Spinal cord (tissue), 10 donors: ENCODE measurements around the gene ATP8B3. TPM values are rescaled to one million over a fixed set of nuclear protein-coding genes. Genes with fewer than 3 reads are reported as not detected.

ENCODE experiments used
- DNase-seq, 6 donors: peaks; one replicate each; pipeline versions ENCODE4 v3.0.0 to v3.0.0-alpha.2; 2013 to 2015; ENCODE audit warnings: low spot score in 6 of 6, low read depth in 4 of 6
- H3K27ac ChIP-seq: one replicate; pipeline ENCODE4 v1.5.1; 2013; ENCODE audit warnings: low read depth, low read length, control low read depth
- H3K27me3 ChIP-seq: one replicate; pipeline ENCODE4 v1.6.1; 2013; ENCODE audit warnings: low read length; ENCODE audit not compliant: control insufficient read depth, insufficient read depth
- H3K36me3 ChIP-seq: one replicate; pipeline ENCODE4 v1.6.1; 2013; ENCODE audit warnings: low read length; ENCODE audit not compliant: control insufficient read depth, insufficient read depth
- H3K4me1 ChIP-seq: one replicate; pipeline ENCODE4 v1.6.1; 2013; ENCODE audit warnings: low read length; ENCODE audit not compliant: control insufficient read depth, insufficient read depth
- H3K4me3 ChIP-seq: one replicate; pipeline ENCODE4 v1.5.1; 2013; ENCODE audit warnings: low read depth, low read length, control low read depth
- H3K9me3 ChIP-seq: one replicate; pipeline ENCODE4 v1.6.1; 2013; ENCODE audit warnings: low read length; ENCODE audit not compliant: control insufficient read depth, insufficient read depth
- WGBS: methylation state at CpG from one replicate; pipeline ENCODE4 v1.1.5; 2013; ENCODE audit warnings: missing lambda C conversion rate; ENCODE audit not compliant: insufficient coverage; 5-methylcytosine and 5-hydroxymethylcytosine counted together
- polyA plus RNA-seq, 2 donors: library from polyadenylated mRNA; unstranded; fragments of 120-200 nt; gene quantifications; one replicate each; pipeline ENCODE4 v1.2.1, GENCODE V29; 2013; ENCODE audit not compliant: insufficient read length in 2 of 2
- total RNA-seq, 2 donors: library from RNA; depleted of rRNA in 1 of 2; stranded (reverse); fragments of 120-200 nt in 1 of 2; fragments of >200 nt in 1 of 2; gene quantifications; one replicate each; pipeline versions ENCODE4 v1.2.3 to v1.2.4, GENCODE V29; 2013 to 2014
- donor health status: healthy.

ATP8B3 gene
- total and polyA plus RNA-seq, 4 donors, result 1.0 to 2.1 (median 1.4) TPM

DNA sequence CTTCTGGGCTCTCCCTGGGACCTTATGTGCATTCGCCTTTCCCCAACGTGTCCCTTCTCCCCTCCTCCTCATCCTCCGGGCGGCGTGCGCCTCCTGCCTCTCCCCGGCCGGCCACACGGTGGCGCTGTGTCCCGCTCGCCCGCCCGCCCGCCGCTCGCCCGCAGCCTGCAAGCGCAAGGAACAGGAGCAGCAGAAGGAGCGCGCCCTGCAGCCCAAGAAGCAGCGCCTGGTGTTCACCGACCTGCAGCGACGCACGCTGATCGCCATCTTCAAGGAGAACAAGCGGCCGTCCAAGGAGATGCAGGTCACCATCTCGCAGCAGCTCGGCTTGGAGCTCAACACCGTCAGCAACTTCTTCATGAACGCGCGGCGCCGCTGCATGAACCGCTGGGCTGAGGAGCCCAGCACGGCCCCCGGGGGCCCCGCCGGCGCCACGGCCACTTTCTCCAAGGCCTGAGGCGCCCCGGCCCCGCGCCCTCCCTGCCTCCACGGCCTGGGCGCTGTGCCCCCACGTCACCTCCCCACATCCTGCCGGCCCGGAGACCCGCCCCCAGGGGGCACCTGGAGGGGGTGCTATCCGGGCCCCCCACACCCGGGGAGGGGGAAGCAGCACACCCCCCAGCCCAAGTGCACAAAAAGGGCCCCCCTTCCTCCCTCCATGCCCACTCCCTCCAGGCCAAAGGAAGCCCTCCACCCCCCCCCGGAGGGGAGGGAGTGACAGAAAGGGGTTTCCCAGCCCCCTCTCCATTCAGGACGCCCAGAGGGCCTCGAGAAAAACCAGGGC, 36.9 kb downstream of the ATP8B3 start:
- Histone ChIP-seq H3K27ac (no peak overlapping the region), H3K36me3 (no peaks in the 10 kb centered on the region), H3K4me3 (no peak overlapping the region), H3K4me1 (peaks cover 14% of the 10 kb centered on the region), H3K27me3 (peaks cover 81% of the 10 kb centered on the region), H3K9me3 (no peaks in the 10 kb centered on the region)
- no peak for DNase-seq
- WGBS, result 6% methylated on average over 52 of the region's 59 CpGs

DNA sequence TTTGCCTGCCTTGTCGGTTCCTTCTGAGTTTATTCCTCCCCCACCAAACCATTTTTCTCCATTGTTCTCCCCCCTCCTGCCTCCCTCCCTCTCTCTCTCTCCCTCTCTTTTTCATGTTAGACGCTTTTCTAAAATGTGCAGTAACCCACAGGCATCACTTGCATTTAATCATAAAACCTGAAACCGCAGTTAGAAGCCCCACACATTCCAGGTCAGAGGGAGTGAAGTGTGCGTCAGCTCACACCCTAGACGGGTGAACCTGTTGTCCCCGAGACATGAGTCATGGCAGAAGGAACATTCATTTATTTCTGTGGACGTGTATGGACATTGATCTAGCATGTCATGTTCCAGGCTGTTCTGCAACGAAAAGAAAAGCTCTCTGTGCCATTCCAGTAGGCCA, 38.9 kb downstream of the ATP8B3 start:
- H3K36me3 ChIP-seq, result no peaks in the 10 kb centered on the region
- H3K27ac ChIP-seq, result no peak overlapping the region
- peaks cover 81% of the 10 kb centered on the region for H3K27me3 ChIP-seq
- H3K4me1 ChIP-seq, result peaks cover 6% of the 10 kb centered on the region
- WGBS, result 66% methylated on average over 8 of the region's 8 CpGs
- H3K9me3 ChIP-seq, result no peaks in the 10 kb centered on the region
- no peak for DNase-seq
- no peak overlapping the region for H3K4me3 ChIP-seq

GRCh38 chr19:1770866-1771576, 41.1 kb downstream of the ATP8B3 start:
- DNase-seq, result no peak
- Histone ChIP-seq H3K4me1 (peaks cover 11% of the 10 kb centered on the region), H3K4me3 (no peak overlapping the region), H3K9me3 (no peaks in the 10 kb centered on the region), H3K36me3 (no peaks in the 10 kb centered on the region), H3K27ac (no peak overlapping the region), H3K27me3 (peaks cover 83% of the 10 kb centered on the region)
- 100% methylated on average over 1 of the region's 4 CpGs for WGBS

DNA sequence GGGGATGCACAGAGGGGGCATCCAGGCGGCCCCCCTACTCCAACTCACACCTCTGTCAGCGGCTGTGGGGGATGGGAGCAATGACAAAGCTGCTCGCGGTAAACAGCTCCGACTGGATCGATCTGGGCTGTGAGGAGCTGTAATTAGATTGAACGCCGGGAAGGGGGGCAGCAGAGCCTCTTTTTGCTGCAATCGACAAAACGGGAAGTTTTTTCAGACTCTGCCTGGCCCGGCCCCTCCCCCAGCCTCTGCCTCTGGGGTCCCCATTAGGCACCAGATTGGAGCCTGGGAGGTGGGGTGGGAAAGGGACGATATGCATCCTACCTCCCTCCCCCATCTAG, 42.5 kb downstream of the ATP8B3 start:
- no peak overlapping the region for H3K27ac ChIP-seq
- no peaks in the 10 kb centered on the region for H3K9me3 ChIP-seq
- peaks cover 83% of the 10 kb centered on the region for H3K27me3 ChIP-seq
- no peaks in the 10 kb centered on the region for H3K36me3 ChIP-seq
- 0% methylated on average over 6 of the region's 12 CpGs for WGBS
- no peak overlapping the region for H3K4me3 ChIP-seq
- peaks cover 13% of the 10 kb centered on the region for H3K4me1 ChIP-seq
- peak in 1 of 6 donors; percentile 35 for DNase-seq

DNA sequence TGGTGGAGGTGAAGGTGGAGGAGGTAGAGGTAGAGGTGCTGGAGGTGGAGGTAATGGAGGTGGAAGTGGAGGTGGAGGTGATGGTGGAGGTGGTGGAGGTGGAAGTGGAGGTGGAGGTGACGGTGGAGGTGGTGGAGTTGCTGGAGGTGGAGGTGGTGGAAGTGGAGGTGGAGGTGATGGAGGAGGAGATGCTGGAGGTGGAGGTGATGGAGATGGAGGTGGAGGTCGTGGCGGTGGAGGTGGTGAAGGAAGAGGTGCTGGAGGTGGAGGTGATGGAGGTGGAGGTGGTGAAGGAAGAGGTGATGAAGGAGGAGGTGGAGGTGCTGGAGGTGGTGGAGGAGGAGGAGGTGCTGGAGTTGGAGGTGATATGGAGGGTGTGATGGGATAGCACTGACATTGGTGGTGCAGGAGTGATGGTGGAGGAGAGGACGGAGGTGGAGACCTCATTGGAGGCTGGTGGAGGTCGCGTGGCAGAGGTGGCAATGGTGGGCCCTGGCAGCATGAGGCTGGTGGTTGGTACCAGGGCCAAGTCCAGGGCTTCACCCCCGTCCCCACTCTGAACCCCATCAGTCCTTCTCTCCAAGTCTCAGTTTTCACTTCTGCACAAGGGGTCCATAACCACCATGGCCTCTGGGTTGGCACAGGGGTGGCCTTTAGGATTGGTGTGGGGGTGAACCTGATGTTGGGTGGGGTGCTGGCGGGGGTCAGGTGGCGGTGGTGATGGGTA, 43.0 kb downstream of the ATP8B3 start:
- 79% methylated on average over 5 of the region's 9 CpGs for WGBS
- no peak for DNase-seq
- H3K27ac ChIP-seq, result no peak overlapping the region
- no peaks in the 10 kb centered on the region for H3K9me3 ChIP-seq
- H3K4me1 ChIP-seq, result peaks cover 15% of the 10 kb centered on the region
- H3K36me3 ChIP-seq, result no peaks in the 10 kb centered on the region
- H3K4me3 ChIP-seq, result no peak overlapping the region
- H3K27me3 ChIP-seq, result peaks cover 83% of the 10 kb centered on the region

DNA sequence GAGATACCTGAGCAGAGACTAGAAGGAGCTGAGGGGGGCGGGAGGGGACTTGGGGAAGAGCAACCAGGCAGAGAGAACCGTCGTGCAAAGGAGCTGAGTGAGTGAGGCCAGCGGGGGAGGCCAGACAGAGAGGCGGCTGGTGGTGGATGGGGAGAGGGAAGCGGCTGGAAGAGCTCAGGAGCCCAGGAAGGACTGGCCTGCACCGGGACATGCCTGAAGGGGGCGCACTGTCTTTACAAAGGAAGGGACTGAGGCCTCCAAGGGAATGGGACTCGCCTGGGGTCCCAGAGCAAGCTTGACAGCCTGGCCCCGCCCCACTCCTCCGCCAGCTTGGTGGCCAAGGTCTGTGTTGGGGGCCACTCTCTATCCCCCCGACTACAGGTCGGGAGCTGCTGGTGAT, 43.8 kb downstream of the ATP8B3 start:
- H3K9me3 ChIP-seq, result no peaks in the 10 kb centered on the region
- no peak overlapping the region for H3K4me3 ChIP-seq
- no peaks in the 10 kb centered on the region for H3K36me3 ChIP-seq
- WGBS, result 19% methylated on average over 13 of the region's 13 CpGs
- H3K27me3 ChIP-seq, result peaks cover 83% of the 10 kb centered on the region
- H3K4me1 ChIP-seq, result peaks cover 15% of the 10 kb centered on the region
- no peak overlapping the region for H3K27ac ChIP-seq
- DNase-seq, result no peak

- Histone ChIP-seq H3K27ac (no peak overlapping the region), H3K4me3 (no peak overlapping the region), H3K36me3 (no peaks in the 10 kb centered on the region), H3K9me3 (no peaks in the 10 kb centered on the region), H3K4me1 (peaks cover 15% of the 10 kb centered on the region), H3K27me3 (peaks cover 85% of the 10 kb centered on the region)
- WGBS, result under 1% methylated on average over 19 of the region's 21 CpGs
- peak in 3 of 6 donors; percentile 7 to 68 (median 59) for DNase-seq
Measured at GRCh38 chr19:1767464-1767933, 44.6 kb downstream of the ATP8B3 start.

DNA sequence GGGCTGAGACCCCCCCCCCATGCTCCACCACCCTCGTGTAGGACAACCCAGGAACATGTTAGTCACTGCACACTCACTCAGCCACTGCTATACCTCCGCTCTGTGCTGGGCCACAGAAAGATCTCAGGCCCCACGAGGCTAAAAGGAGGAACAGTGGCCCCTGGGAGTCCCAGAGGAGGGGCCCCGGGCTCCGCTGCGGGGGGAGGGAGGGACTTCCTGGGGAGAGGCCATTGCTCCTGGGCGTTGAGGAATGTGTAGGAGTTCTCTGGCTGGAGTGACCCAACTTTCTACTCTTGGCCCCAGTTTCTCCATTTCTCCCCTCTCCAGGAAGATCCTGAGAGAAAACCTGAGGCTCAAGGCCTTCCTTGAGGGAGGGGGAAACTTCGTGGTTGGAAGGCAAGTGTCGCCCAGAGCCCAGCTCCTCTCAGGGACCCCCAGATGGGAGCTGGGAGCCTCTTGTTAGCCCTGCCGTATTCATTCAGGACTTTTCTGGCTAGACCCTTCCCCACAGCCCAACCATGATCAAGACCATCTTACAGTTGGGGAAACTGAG, 45.2 kb downstream of the ATP8B3 start:
- H3K4me1 ChIP-seq, result peaks cover 15% of the 10 kb centered on the region
- WGBS, result 40% methylated on average over 2 of the region's 10 CpGs
- no peaks in the 10 kb centered on the region for H3K36me3 ChIP-seq
- no peaks in the 10 kb centered on the region for H3K9me3 ChIP-seq
- peaks cover 92% of the 10 kb centered on the region for H3K27me3 ChIP-seq
- DNase-seq, result no peak
- no peak overlapping the region for H3K27ac ChIP-seq
- no peak overlapping the region for H3K4me3 ChIP-seq

DNA sequence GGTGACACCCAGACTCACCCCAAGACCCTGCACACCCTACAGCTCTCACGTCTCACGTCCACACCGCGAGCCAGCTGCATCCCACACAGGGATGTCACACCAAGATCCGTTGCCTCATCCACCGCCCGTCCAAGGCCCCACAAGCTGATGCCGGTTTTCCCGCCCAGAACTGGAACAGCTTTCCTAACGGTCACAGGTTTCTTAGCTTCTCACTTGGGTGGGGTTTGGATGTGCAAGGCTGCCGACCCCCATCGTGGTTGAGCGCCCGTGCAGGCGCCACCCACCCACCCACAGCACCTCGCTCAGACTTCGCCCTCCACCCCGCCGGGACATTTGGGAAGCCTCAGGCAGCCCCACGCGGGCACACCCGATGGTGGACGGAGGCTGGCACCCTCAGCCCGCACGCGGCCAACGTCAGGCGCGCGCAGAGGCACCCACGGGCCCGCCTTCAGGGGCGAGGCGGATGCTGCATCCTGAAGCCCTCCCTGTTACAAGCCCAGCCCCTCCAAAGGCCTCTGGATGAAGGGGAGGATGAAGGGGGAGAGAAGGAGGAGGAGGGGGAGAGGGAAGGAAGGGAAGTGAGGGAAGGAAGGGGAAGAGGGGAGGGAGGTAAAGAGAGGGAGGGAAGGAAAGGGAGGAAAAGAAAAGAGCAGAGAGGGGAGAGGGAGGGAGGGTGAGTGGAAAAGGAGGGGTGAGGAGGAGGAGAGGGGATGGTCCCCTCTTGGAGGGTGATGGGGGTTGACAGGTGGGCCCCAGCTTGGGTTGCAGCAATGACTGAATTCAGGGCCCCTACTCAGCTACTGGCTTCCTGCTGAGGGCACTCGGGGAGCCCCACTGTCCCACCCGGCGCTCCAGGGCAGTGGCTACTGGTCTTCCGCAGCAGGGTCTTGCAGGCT, 45.9 kb downstream of the ATP8B3 start:
- Histone ChIP-seq H3K4me3 (no peak overlapping the region), H3K9me3 (no peaks in the 10 kb centered on the region), H3K4me1 (peaks cover 15% of the 10 kb centered on the region), H3K27ac (no peak overlapping the region), H3K36me3 (no peaks in the 10 kb centered on the region), H3K27me3 (peaks cover 93% of the 10 kb centered on the region)
- WGBS, result 4% methylated on average over 30 of the region's 38 CpGs
- no peak for DNase-seq
